Measurements from ENCODE around the gene ATP6V1B1. TPM values are rescaled to one million over a fixed set of nuclear protein-coding genes. Genes with fewer than 3 reads are reported as not detected.

Gene ATP6V1B1
- total RNA-seq, 4 donors from 2014 or later: 0.46 TPM; not detected in 3

- no peaks in the 10 kb centered on the region for H3K9me3 ChIP-seq
- ATAC-seq: no peak
- no CpG with 5 or more reads among the region's 1 CpG for WGBS, 2 donors (ENCODE audit: low coverage in 1 of 2)
- H3K4me3 ChIP-seq: no peak overlapping the region
- H3K27me3 ChIP-seq: no peaks in the 10 kb centered on the region
- no peak for TF ChIP-seq POLR2A (IDR thresholded peaks at IDR 0.05)
- no peak for TF ChIP-seq CTCF (IDR thresholded peaks at IDR 0.05)
- TF ChIP-seq EP300 (IDR thresholded peaks at IDR 0.05): no peak
- TF ChIP-seq POLR2AphosphoS5 (IDR thresholded peaks at IDR 0.05): no peak
- peaks cover 0 to 27% (median 0%) of the 10 kb centered on the region in 3 donors for H3K4me1 ChIP-seq
- H3K36me3 ChIP-seq: peaks cover 0 to 78% of the 10 kb centered on the region in 2 donors
- no peak overlapping the region for H3K27ac ChIP-seq
Observed at GRCh38 chr2:70985956-70986355, 50.3 kb downstream of the ATP6V1B1 start.

- peaks cover 0 to 84% of the 10 kb centered on the region in 2 donors for H3K36me3 ChIP-seq
- no peaks in the 10 kb centered on the region for H3K27me3 ChIP-seq
- no peak overlapping the region for H3K27ac ChIP-seq
- no peak for ATAC-seq
- no peak for TF ChIP-seq CTCF (IDR thresholded peaks at IDR 0.05)
- no peak for TF ChIP-seq POLR2A (IDR thresholded peaks at IDR 0.05)
- TF ChIP-seq POLR2AphosphoS5 (IDR thresholded peaks at IDR 0.05): no peak
- no peak for TF ChIP-seq EP300 (IDR thresholded peaks at IDR 0.05)
- no peak overlapping the region for H3K4me3 ChIP-seq
- peaks cover 0 to 34% (median 0%) of the 10 kb centered on the region in 3 donors for H3K4me1 ChIP-seq
- H3K9me3 ChIP-seq: no peaks in the 10 kb centered on the region
- 75 to 85% methylated on average over 3 of the region's 4 CpGs for WGBS, 2 donors (ENCODE audit: low coverage in 1 of 2)
Observed at GRCh38 chr2:70986499-70987189, 50.9 kb downstream of the ATP6V1B1 start.

GRCh38 chr2:70987386-70987785 lies 51.7 kb downstream of the ATP6V1B1 start:
- Histone ChIP-seq H3K27ac (no peak overlapping the region), H3K4me3 (no peak overlapping the region), H3K9me3 (no peaks in the 10 kb centered on the region), H3K27me3 (no peaks in the 10 kb centered on the region), H3K4me1 (peaks cover 0 to 41% (median 0%) of the 10 kb centered on the region in 3 donors), H3K36me3 (peaks cover 0 to 82% of the 10 kb centered on the region in 2 donors)
- 43 to 57% methylated on average over 1 of the region's 1 CpG for WGBS, 2 donors (ENCODE audit: low coverage in 1 of 2)
- no peak for ATAC-seq
- TF ChIP-seq EP300 (IDR thresholded peaks at IDR 0.05) (no peak), POLR2A (IDR thresholded peaks at IDR 0.05) (no peak), POLR2AphosphoS5 (IDR thresholded peaks at IDR 0.05) (no peak), CTCF (IDR thresholded peaks at IDR 0.05) (no peak)

GRCh38 chr2:70988151-70988550 lies 52.5 kb downstream of the ATP6V1B1 start:
- H3K27ac ChIP-seq: peak overlapping the region in 2 of 4 donors; percentile 17 to 30
- no peaks in the 10 kb centered on the region for H3K9me3 ChIP-seq
- H3K36me3 ChIP-seq: peaks cover 0 to 75% of the 10 kb centered on the region in 2 donors
- H3K27me3 ChIP-seq: no peaks in the 10 kb centered on the region
- peaks cover 0 to 49% (median 4%) of the 10 kb centered on the region in 3 donors for H3K4me1 ChIP-seq
- H3K4me3 ChIP-seq: no peak overlapping the region
- TF ChIP-seq POLR2AphosphoS5 (IDR thresholded peaks at IDR 0.05): no peak
- TF ChIP-seq POLR2A (IDR thresholded peaks at IDR 0.05): no peak
- TF ChIP-seq EP300 (IDR thresholded peaks at IDR 0.05): no peak
- TF ChIP-seq CTCF (IDR thresholded peaks at IDR 0.05): no peak
- no peak for ATAC-seq
- WGBS, 2 donors (ENCODE audit: low coverage in 1 of 2): 38% methylated on average over 1 of the region's 4 CpGs; no CpG with 5 or more reads in 1 of the 2 donors
